HepG2 (cell line): Measurements from ENCODE around the gene TULP4. TPM values are rescaled to one million over a fixed set of nuclear protein-coding genes. Genes with fewer than 3 reads are reported as not detected.

Experiments
- ATAC-seq: fragments of 200-7000 bp; cut with Tn5 transposase; 3 replicates; pipeline ENCODE4 v1.9.1; 2020; ENCODE audit warnings: mild to moderate bottlenecking, moderate library complexity
- BruUV-seq: library from RNA; stranded (reverse); fragments of 400-500 nt; replicated peaks from 2 replicates; lab custom pipeline; 2021; lab: Mats Ljungman, UMichigan
- CTCF ChIA-PET: fragments of 300-600 bp; formaldehyde crosslinking; extraction: SDS; loops from one replicate; lab custom pipeline; 2021; ENCODE audit warnings: low total read pairs, inconsistent platforms, low intra/inter-chr PET ratio; lab: Yijun Ruan, JAX
- POLR2A ChIA-PET: fragments of 350-600 bp; sonication (Branson Sonifier 250); formaldehyde crosslinking; loops from one replicate; lab custom pipeline; 2020; ENCODE audit warnings: antibody characterized with exemption, inconsistent platforms; lab: Yijun Ruan, JAX
- DNase-seq: peaks from one replicate; pipeline ENCODE4 v3.0.0-alpha.2; 2015; ENCODE audit warnings: low spot score
- FAIRE-seq: peaks from 3 replicates; lab custom pipeline; 2011; peaks lifted over from hg19 to GRCh38; lab: Jason Lieb, UNC
- H2AFZ ChIP-seq: one replicate; pipeline ENCODE4 v1.6.1; 2011; ENCODE audit warnings: low read length, inconsistent platforms
- H3K27ac ChIP-seq: fragments of 300-600 bp; 3 replicates; pipeline ENCODE4 v1.8.0; 2011; ENCODE audit warnings: mixed run types, mild to moderate bottlenecking, mixed read lengths, low read length, inconsistent platforms; ENCODE audit not compliant: insufficient read depth; ENCODE audit errors: extremely low read length
- H3K27me3 ChIP-seq, 2 experiments: fragments of 200-600 bp in 1 of 2; 2 replicates in 1 of 2; 3 replicates in 1 of 2; pipeline versions ENCODE4 v1.6.0 to v1.8.0; 2011; ENCODE audit warnings: low read length in 2 of 2, mild to moderate bottlenecking in 2 of 2, moderate library complexity in 2 of 2, inconsistent platforms in 1 of 2; ENCODE audit not compliant: insufficient read depth in 2 of 2, control insufficient read depth in 1 of 2
- H3K36me3 ChIP-seq, 2 experiments: fragments of 200-600 bp in 1 of 2; replicated peaks in 1 of 2; 2 replicates in 1 of 2; 3 replicates in 1 of 2; pipeline versions ENCODE4 v1.5.1 to v1.8.0; 2011; ENCODE audit warnings: low read length in 2 of 2, inconsistent platforms in 1 of 2; ENCODE audit not compliant: insufficient read depth in 2 of 2, control insufficient read depth in 1 of 2
- H3K4me1 ChIP-seq: 2 replicates; pipeline ENCODE4 v1.5.1; 2012; ENCODE audit warnings: low read length, inconsistent platforms; ENCODE audit not compliant: insufficient read depth
- H3K4me2 ChIP-seq: 2 replicates; pipeline ENCODE4 v1.6.0; 2011; ENCODE audit warnings: low read depth, low read length, inconsistent platforms
- H3K4me3 ChIP-seq, 3 experiments: fragments of 200-600 bp in 1 of 3; sonication (generic), shearing (Covaris generic) in 1 of 3; replicated peaks in 1 of 3; 2 replicates each; pipeline ENCODE4 v1.5.1; 2011 to 2016; ENCODE audit warnings: low read length in 3 of 3, inconsistent platforms in 2 of 3, low read depth in 2 of 3, mild to moderate bottlenecking in 2 of 3, control low read depth in 1 of 3, mixed read lengths in 1 of 3; ENCODE audit not compliant: insufficient read depth in 1 of 3
- H3K79me2 ChIP-seq: one replicate; pipeline ENCODE4 v1.6.1; 2011; ENCODE audit warnings: low read length, inconsistent platforms; ENCODE audit not compliant: insufficient read depth
- H3K9ac ChIP-seq: 2 replicates; pipeline ENCODE4 v1.6.0; 2011; ENCODE audit warnings: mild to moderate bottlenecking, low read depth, low read length, inconsistent platforms; ENCODE audit not compliant: insufficient read depth
- H3K9me3 ChIP-seq: 2 replicates; pipeline ENCODE4 v1.5.1; 2012; ENCODE audit warnings: mild to moderate bottlenecking, low read length
- H4K20me1 ChIP-seq: 2 replicates; pipeline ENCODE4 v1.6.0; 2011; ENCODE audit warnings: inconsistent platforms, mild to moderate bottlenecking, low read length, moderate library complexity; ENCODE audit not compliant: insufficient read depth
- LBX2 ChIP-seq: sonication (generic); formaldehyde crosslinking; IDR thresholded peaks from 2 replicates; pipeline ENCODE4 v1.5.0; 2020; ENCODE audit warnings: missing genetic modification reagents, mild to moderate bottlenecking, borderline replicate concordance
- MAX ChIP-seq: IDR thresholded peaks from 2 replicates; pipeline ENCODE4 v1.6.1; 2012; ENCODE audit warnings: inconsistent platforms
- PLSCR1 ChIP-seq: sonication (generic); formaldehyde crosslinking; IDR thresholded peaks from 2 replicates; pipeline ENCODE4 v1.5.0; 2020; ENCODE audit warnings: missing genetic modification reagents, mild to moderate bottlenecking, borderline replicate concordance
- ZBTB42 ChIP-seq: sonication (generic); formaldehyde crosslinking; IDR thresholded peaks from 2 replicates; pipeline ENCODE4 v1.5.0; 2020; ENCODE audit warnings: mild to moderate bottlenecking, missing genetic modification reagents
- ZNF362 ChIP-seq: sonication (generic); formaldehyde crosslinking; IDR thresholded peaks from 2 replicates; pipeline ENCODE4 v1.4.0; 2020; ENCODE audit warnings: missing genetic modification reagents, mild to moderate bottlenecking, borderline replicate concordance
- ZNF432 ChIP-seq: sonication (generic); formaldehyde crosslinking; IDR thresholded peaks from 2 replicates; pipeline ENCODE4 v1.5.0; 2020; ENCODE audit warnings: missing genetic modification reagents, mild to moderate bottlenecking, borderline replicate concordance
- WGBS: methylation state at CpG from one replicate; pipeline ENCODE4 v1.1.6; 2017; ENCODE audit warnings: low lambda C conversion rate; 5-methylcytosine and 5-hydroxymethylcytosine counted together
- in situ Hi-C: cut with HindIII; loops from 2 replicates; pipeline ENCODE4 v1.10.0; 2017; ENCODE audit warnings: low pct_unique_long_range_greater_than_20kb; ENCODE audit not compliant: extremely low pct_ligation_motif_present
- intact Hi-C: fragments of 100-400 bp; cut with micrococcal nuclease; formaldehyde crosslinking; loops from one replicate; pipeline ENCODE4 v1.10.0; 2022; ENCODE audit not compliant: unreplicated experiment
- polyA plus RNA-seq, 8 experiments: library from polyadenylated mRNA; depleted of rRNA in 3 of 8; stranded (reverse) in 7 of 8; unstranded in 1 of 8; fragments of >200 nt; fragmentation: Illumina TruSeq in 4 of 8; extraction: Trizol in 4 of 8; gene quantifications; 2 replicates each; pipeline versions ENCODE4 v1.2.1 to v1.2.3, GENCODE V29; 2011 to 2016; ENCODE audit warnings: low read depth in 4 of 8, missing spikeins in 1 of 8, mixed read lengths in 1 of 8; ENCODE audit not compliant: insufficient read depth in 1 of 8
- total RNA-seq, 5 experiments: library from RNA; depleted of rRNA; stranded (reverse); fragments of >200 nt; fragmentation: Illumina TruSeq; extraction: Trizol; gene quantifications; 2 replicates each; pipeline ENCODE4 v1.2.3, GENCODE V29; 2016; ENCODE audit warnings: low read depth in 1 of 5

The TULP4 gene
- total and polyA plus RNA-seq, 2 of the 13 experiments (the other 11 are each of a cell fraction or from before 2014, with no cell fraction given), result 21.1 to 122 TPM

GRCh38 chr6:158290040-158290439, 22.2 kb upstream of the TULP4 start:
- intact Hi-C loops, result no loop called here
- H3K9me3 ChIP-seq, result no peaks in the 10 kb centered on the region
- in situ Hi-C loops, result no loop called here
- peaks cover 68% of the 10 kb centered on the region for H3K79me2 ChIP-seq
- ATAC-seq (no peak), FAIRE-seq (no peak), DNase-seq (no peak)
- 96% methylated on average over 3 of the region's 3 CpGs for WGBS
- H3K4me1 ChIP-seq, result peaks cover 41% of the 10 kb centered on the region
- H3K4me2 ChIP-seq, result no peak overlapping the region
- H3K27ac ChIP-seq, result no peak overlapping the region
- no peaks in the 10 kb centered on the region for H4K20me1 ChIP-seq
- peaks cover 0 to 6% of the 10 kb centered on the region in 2 experiments for H3K36me3 ChIP-seq
- no peaks in the 10 kb centered on the region for H3K27me3 ChIP-seq
- no peak overlapping the region for H3K4me3 ChIP-seq
- TF ChIP-seq ZBTB42 (no peak), PLSCR1 (CRISPR knock-in tag) (no peak), LBX2 (CRISPR knock-in tag) (no peak), MAX (no peak), ZNF362 (CRISPR knock-in tag) (no peak), ZNF432 (CRISPR knock-in tag) (no peak)
- H2AFZ ChIP-seq, result no peak overlapping the region
- ChIA-PET POLR2A (no interaction called here), CTCF (no interaction called here)
- H3K9ac ChIP-seq, result no peak overlapping the region
- BruUV-seq, result no TSS peak
